GM12878 (cell line): ENCODE measurements around the gene DEFB123. TPM values are rescaled to one million over a fixed set of nuclear protein-coding genes. Genes with fewer than 3 reads are reported as not detected.

Experiments used
- ATAC-seq: fragments of 200-7000 bp; cut with Tn5 transposase; 3 replicates; pipeline ENCODE4 v1.9.1; 2020; ENCODE audit warnings: mild to moderate bottlenecking, moderate library complexity
- Bru-seq: library from RNA; stranded (reverse); fragments of 400-500 nt; gene quantifications from one replicate; lab custom pipeline; 2021; lab: Mats Ljungman, UMichigan
- BruChase-seq, 2 experiments: library from RNA; stranded (reverse); fragments of 400-500 nt; gene quantifications; one replicate each; lab custom pipeline; 2021; lab: Mats Ljungman, UMichigan
- BruUV-seq: library from RNA; stranded (reverse); fragments of 400-500 nt; replicated peaks from 2 replicates; lab custom pipeline; 2021; lab: Mats Ljungman, UMichigan
- CTCF ChIA-PET: fragments of 300-600 bp; sonication (Branson Sonifier 250); formaldehyde crosslinking; extraction: SDS; loops from one replicate; lab custom pipeline; 2021; ENCODE audit warnings: inconsistent platforms; lab: Yijun Ruan, JAX
- POLR2A ChIA-PET: fragments of 350-600 bp; formaldehyde crosslinking; extraction: SDS; loops from one replicate; lab custom pipeline; 2021; ENCODE audit warnings: inconsistent platforms; lab: Charles Lee
- RAD21 ChIA-PET: fragments of 300-600 bp; sonication (Branson Sonifier 250); formaldehyde crosslinking; loops from one replicate; lab custom pipeline; 2023; ENCODE audit warnings: antibody characterized with exemption; ENCODE audit not compliant: unreplicated experiment; lab: Charles Lee
- SMC1A ChIA-PET: fragments of 300-600 bp; sonication (Branson Sonifier 250); formaldehyde crosslinking; loops from one replicate; lab custom pipeline; 2023; ENCODE audit not compliant: unreplicated experiment, uncharacterized antibody; lab: Charles Lee
- DNase-seq: peaks from one replicate; pipeline ENCODE4 v3.0.0-alpha.2; 2011; ENCODE audit warnings: low read depth, low spot score
- FAIRE-seq: peaks from 3 replicates; lab custom pipeline; 2011; peaks lifted over from hg19 to GRCh38; lab: Jason Lieb, UNC
- H2AFZ ChIP-seq: 2 replicates; pipeline ENCODE4 v1.6.0; 2011; ENCODE audit warnings: low read depth, low read length, control low read depth; ENCODE audit not compliant: control insufficient read depth
- H3K27ac ChIP-seq: 2 replicates; pipeline ENCODE4 v1.5.1; 2011; ENCODE audit warnings: control low read depth; ENCODE audit not compliant: control insufficient read depth, insufficient read depth
- H3K27me3 ChIP-seq, 2 experiments: replicated peaks in 1 of 2; 2 replicates each; pipeline versions ENCODE4 v1.6.0 to v1.6.1; 2011; ENCODE audit warnings: low read length in 1 of 2; ENCODE audit not compliant: control insufficient read depth in 2 of 2, insufficient read depth in 2 of 2
- H3K36me3 ChIP-seq, 2 experiments: 2 replicates each; pipeline ENCODE4 v1.5.1; 2011; ENCODE audit warnings: low read length in 1 of 2; ENCODE audit not compliant: control insufficient read depth in 2 of 2, insufficient read depth in 2 of 2
- H3K4me1 ChIP-seq: 2 replicates; pipeline ENCODE4 v1.6.1; 2011; ENCODE audit warnings: mild to moderate bottlenecking, low read length, moderate library complexity, mixed read lengths; ENCODE audit not compliant: control insufficient read depth, insufficient read depth
- H3K4me2 ChIP-seq: 2 replicates; pipeline ENCODE4 v1.6.0; 2011; ENCODE audit warnings: control low read depth; ENCODE audit not compliant: control insufficient read depth, insufficient read depth
- H3K4me3 ChIP-seq: fragments of 200-600 bp; sonication (generic); 2 replicates; pipeline ENCODE4 v1.5.1; 2016
- H3K79me2 ChIP-seq: 2 replicates; pipeline ENCODE4 v1.6.0; 2011; ENCODE audit warnings: low read length; ENCODE audit not compliant: control insufficient read depth, insufficient read depth
- H3K9ac ChIP-seq: 2 replicates; pipeline ENCODE4 v1.8.0; 2011; ENCODE audit warnings: low read length, control low read depth, mixed read lengths; ENCODE audit not compliant: control insufficient read depth, insufficient read depth
- H3K9me3 ChIP-seq: replicated peaks from 3 replicates; pipeline ENCODE4 v1.5.1; 2011; ENCODE audit warnings: mild to moderate bottlenecking, low read length; ENCODE audit not compliant: control insufficient read depth, insufficient read depth
- H4K20me1 ChIP-seq: 2 replicates; pipeline ENCODE4 v1.6.0; 2011; ENCODE audit not compliant: control insufficient read depth, insufficient read depth
- SUPT20H ChIP-seq: IDR thresholded peaks from 2 replicates; pipeline ENCODE4 v1.6.1; 2011; ENCODE audit warnings: low read depth, mild to moderate bottlenecking, low read length, moderate library complexity, borderline replicate concordance; ENCODE audit not compliant: control insufficient read depth
- whole genome bisulfite sequencing: methylation state at CpG from one replicate; pipeline ENCODE4 v1.1.6; 2016; ENCODE audit warnings: low lambda C conversion rate; ENCODE audit not compliant: insufficient replicate concordance, insufficient coverage; ENCODE audit errors: missing lambda C conversion rate; 5-methylcytosine and 5-hydroxymethylcytosine counted together
- in situ Hi-C: fragments of 300-500 bp; cut with MboI; formaldehyde crosslinking; loops from 9 replicates; pipeline ENCODE4 v1.14.3; 2018; ENCODE audit warnings: mixed read lengths
- intact Hi-C: fragments of 100-400 bp; cut with micrococcal nuclease; formaldehyde crosslinking; loops from one replicate; pipeline ENCODE4 v1.14.2; 2022; ENCODE audit not compliant: unreplicated experiment
- long read RNA-seq, 2 experiments: library from polyadenylated mRNA; unstranded; transcript quantifications; one replicate each; pipeline ENCODE4 v2.0.0, GENCODE V29; 2019 to 2020
- polyA minus RNA-seq, 3 experiments: library from RNA; depleted of rRNA, polyadenylated mRNA; stranded (reverse); fragments of >200 nt; gene quantifications; 2 replicates each; pipeline ENCODE4 v1.2.3, GENCODE V29; 2011
- polyA plus RNA-seq, 11 experiments: library from polyadenylated mRNA; depleted of rRNA in 4 of 11; unstranded in 6 of 11; stranded (reverse) in 5 of 11; fragments of >200 nt; fragmentation: Nextera tagmentation in 4 of 11; fragmentation: Illumina TruSeq in 1 of 11; extraction: Ambion mirVana in 4 of 11; extraction: Trizol in 1 of 11; gene quantifications; 1 replicate in 1 of 11; 2 replicates in 10 of 11; pipeline versions ENCODE4 v1.2.1 to v1.2.3, GENCODE V29; 2011 to 2016; ENCODE audit warnings: inconsistent platforms in 2 of 11, missing spikeins in 2 of 11, low read depth in 1 of 11
- total RNA-seq, 4 experiments: library from RNA; depleted of rRNA in 3 of 4; stranded (reverse); fragments of >200 nt in 3 of 4; fragmentation: Illumina TruSeq in 1 of 4; extraction: Trizol in 1 of 4; gene quantifications; 2 replicates each; pipeline versions ENCODE4 v1.2.1 to v1.2.3, GENCODE V29; 2013 to 2021
- TF ChIP-seq, protein P1 (sequence below), 3 experiments: IDR thresholded peaks in 2 of 3; conservative IDR thresholded peaks in 1 of 3; 2 replicates each; pipeline ENCODE4 v1.5.1; 2011; ENCODE audit warnings: low read depth in 3 of 3, low read length in 3 of 3, mild to moderate bottlenecking in 3 of 3, control low read depth in 2 of 3, moderate library complexity in 2 of 3, inconsistent platforms in 1 of 3, mixed read lengths in 1 of 3; ENCODE audit not compliant: control insufficient read depth in 2 of 3, insufficient read depth in 1 of 3; ENCODE audit errors: extremely low read depth in 1 of 3

DEFB123 gene, protein sequence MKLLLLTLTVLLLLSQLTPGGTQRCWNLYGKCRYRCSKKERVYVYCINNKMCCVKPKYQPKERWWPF
- total RNA-seq (2013; cell fraction: nucleolus; rRNA removed) = not detected in 2 replicates
- total RNA-seq (2014; rRNA removed) = not detected in 2 replicates
- total RNA-seq (2014; rRNA removed; fragmentation: Illumina TruSeq; extraction: Trizol) = not detected in 2 replicates
- not detected in 2 replicates for total RNA-seq (2021)
- not detected for polyA plus RNA-seq (2011; ENCODE audit: low read depth)
- polyA plus RNA-seq (2011; rRNA removed) = not detected in 2 replicates
- polyA plus RNA-seq (2011; cell fraction: cytosol; rRNA removed) = not detected in 2 replicates
- not detected in 2 replicates for polyA plus RNA-seq (2011; cell fraction: nucleus; rRNA removed)
- polyA plus RNA-seq (2012) = not detected in 2 replicates
- polyA plus RNA-seq (2014; fragmentation: Illumina TruSeq; extraction: Trizol) = not detected in 2 replicates
- not detected for polyA plus RNA-seq (2014; fragmentation: Nextera tagmentation; extraction: Ambion mirVana)
- not detected in 2 replicates for polyA plus RNA-seq (2014; rRNA removed)
- polyA plus RNA-seq (2016; fragmentation: Nextera tagmentation; extraction: Ambion mirVana) = not detected
- polyA minus RNA-seq (2011; rRNA and poly(A)+ RNA removed) = not detected in 2 replicates
- not detected in 2 replicates for polyA minus RNA-seq (2011; cell fraction: cytosol; rRNA and poly(A)+ RNA removed)
- not detected in 2 replicates for polyA minus RNA-seq (2011; cell fraction: nucleus; rRNA and poly(A)+ RNA removed)
- not detected for Bru-seq, nascent RNA
- BruChase-seq, experiment 1, labeled RNA remaining after a 6-hour chase = not detected
- not detected for BruChase-seq, experiment 2, labeled RNA remaining after a 2-hour chase
- long read RNA-seq, experiment 1 = 0 reads
- long read RNA-seq, experiment 2 = 0 reads

DNA sequence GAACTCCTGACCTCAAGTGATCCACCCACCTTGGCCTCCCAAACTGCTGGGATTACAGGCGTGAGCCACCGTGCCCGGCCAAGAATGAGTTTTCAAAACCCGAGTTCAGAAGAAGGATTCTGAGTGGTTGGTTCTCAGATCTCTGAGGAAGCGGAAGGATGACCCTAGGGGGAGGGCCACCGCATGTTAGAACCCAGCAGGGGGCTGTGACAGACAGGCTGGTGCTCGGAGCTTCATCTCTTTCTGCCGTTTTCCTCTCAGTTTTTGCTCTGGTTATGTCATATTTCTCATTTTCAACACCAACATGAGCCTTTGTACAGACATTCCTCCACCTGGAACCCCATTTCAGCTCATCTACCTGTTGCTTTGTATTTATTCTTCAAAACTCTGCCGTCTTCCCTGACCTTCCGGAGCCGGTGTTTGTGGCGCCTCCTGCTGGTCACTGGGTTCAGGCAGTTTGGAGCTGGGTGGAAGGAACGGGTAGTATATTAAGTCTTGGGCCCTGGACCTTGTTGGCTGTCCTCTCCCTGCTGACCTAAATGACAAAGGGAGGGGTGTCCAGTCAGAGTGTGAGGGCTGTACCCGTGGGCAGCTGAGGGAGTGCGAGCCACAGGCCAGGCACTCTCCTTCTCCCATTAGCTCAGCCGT, at the start of gene DEFB123:
Gene DEFB123 (plus strand): TSS at position 621 of the 648 bp plus-strand sequence. CDS start 67 bp downstream, outside the sequence.
- Histone ChIP-seq H3K9ac (no peak within 1 kb of the TSS), H3K4me2 (no peak within 1 kb of the TSS), H3K4me1 (no peaks in the 10 kb centered on the region), H3K36me3 (no peaks in the 10 kb centered on the region), H4K20me1 (no peaks in the 10 kb centered on the region), H3K9me3 (no peaks in the 10 kb centered on the region), H3K4me3 (no peak within 1 kb of the TSS), H2AFZ (no peak within 1 kb of the TSS), H3K27ac (no peak within 1 kb of the TSS)
- no TSS peak for BruUV-seq
- CTCF ChIA-PET = interaction anchor here (0.6 to 1.4 kb wide), 7 partner anchors 9 to 80 kb away, joined by 3 to 6 read pairs (median 3); no protein-coding TSS in a partner anchor
- ATAC-seq = no peak
- no peak for DNase-seq
- SMC1A ChIA-PET = no interaction called here
- in situ Hi-C loops = no loop called here
- FAIRE-seq = no peak
- WGBS = 55% methylated on average over 16 of the region's 16 CpGs
- intact Hi-C loops = no loop called here
- no peak for TF ChIP-seq SUPT20H
- TF ChIP-seq, protein P1, sequence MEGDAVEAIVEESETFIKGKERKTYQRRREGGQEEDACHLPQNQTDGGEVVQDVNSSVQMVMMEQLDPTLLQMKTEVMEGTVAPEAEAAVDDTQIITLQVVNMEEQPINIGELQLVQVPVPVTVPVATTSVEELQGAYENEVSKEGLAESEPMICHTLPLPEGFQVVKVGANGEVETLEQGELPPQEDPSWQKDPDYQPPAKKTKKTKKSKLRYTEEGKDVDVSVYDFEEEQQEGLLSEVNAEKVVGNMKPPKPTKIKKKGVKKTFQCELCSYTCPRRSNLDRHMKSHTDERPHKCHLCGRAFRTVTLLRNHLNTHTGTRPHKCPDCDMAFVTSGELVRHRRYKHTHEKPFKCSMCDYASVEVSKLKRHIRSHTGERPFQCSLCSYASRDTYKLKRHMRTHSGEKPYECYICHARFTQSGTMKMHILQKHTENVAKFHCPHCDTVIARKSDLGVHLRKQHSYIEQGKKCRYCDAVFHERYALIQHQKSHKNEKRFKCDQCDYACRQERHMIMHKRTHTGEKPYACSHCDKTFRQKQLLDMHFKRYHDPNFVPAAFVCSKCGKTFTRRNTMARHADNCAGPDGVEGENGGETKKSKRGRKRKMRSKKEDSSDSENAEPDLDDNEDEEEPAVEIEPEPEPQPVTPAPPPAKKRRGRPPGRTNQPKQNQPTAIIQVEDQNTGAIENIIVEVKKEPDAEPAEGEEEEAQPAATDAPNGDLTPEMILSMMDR (IDR thresholded peaks at IDR 0.05 in 2 of 3, conservative IDR thresholded peaks at IDR 0.05 in 1 of 3; ENCODE audit: control insufficient read depth in 2 of 3, extremely low read depth in 1 of 3, insufficient read depth in 1 of 3, low read depth in 3 of 3, low read length in 3 of 3) = peak in 2 of 3 experiments; percentile 35 to 41; a peak in 3 of 6 replicates
- TF ChIP-seq, all 136 proteins: peak for 1
- RAD21 ChIA-PET = no interaction called here
- Histone ChIP-seq H3K27me3 (no peaks in the 10 kb centered on the region; a peak in 1 of 4 replicates), H3K79me2 (no peaks in the 10 kb centered on the region)
- POLR2A ChIA-PET = no interaction called here
